Tibial artery (tissue), 4 donors: Measurements from ENCODE around the gene PRKACA.

Experiments
- DNase-seq, 2 donors: peaks; one replicate each; pipeline ENCODE4 v3.0.0-alpha.2; 2019
- H3K27ac ChIP-seq, 2 donors: fragments of 200-600 bp; sonication (generic) in 1 of 2; 1 replicate in 1 of 2; 2 replicates in 1 of 2; pipeline ENCODE4 v1.5.1; 2018 to 2019; ENCODE audit warnings: mild to moderate bottlenecking in 1 of 2
- H3K27me3 ChIP-seq, 2 donors: fragments of 200-600 bp; sonication (generic) in 1 of 2; one replicate each; pipeline versions ENCODE4 v1.5.1 to v1.6.0; 2016 to 2019
- H3K36me3 ChIP-seq, 3 donors: fragments of 200-600 bp; sonication (generic) in 2 of 3; one replicate each; pipeline ENCODE4 v1.5.1; 2016 to 2019; ENCODE audit warnings: mild to moderate bottlenecking in 2 of 3
- H3K4me1 ChIP-seq, 4 donors: fragments of 200-600 bp; sonication (generic) in 2 of 4; 1 replicate in 3 of 4; 2 replicates in 1 of 4; pipeline ENCODE4 v1.5.1; 2016 to 2019
- H3K4me3 ChIP-seq, 2 donors: fragments of 200-600 bp; sonication (generic) in 1 of 2; 1 replicate in 1 of 2; 2 replicates in 1 of 2; pipeline ENCODE4 v1.5.1; 2018 to 2019; ENCODE audit warnings: mild to moderate bottlenecking in 2 of 2
- H3K9me3 ChIP-seq, 3 donors: fragments of 200-600 bp; sonication (generic) in 1 of 3; one replicate each; pipeline ENCODE4 v1.5.1; 2016 to 2019
- CTCF ChIP-seq, 2 experiments: fragments of 200-600 bp in 1 of 2; fragments of 450-650 bp in 1 of 2; IDR thresholded peaks; one replicate each; pipeline ENCODE4 v1.5.1; 2017 to 2019; ENCODE audit warnings: antibody characterized with exemption in 2 of 2, mild to moderate bottlenecking in 1 of 2, moderate library complexity in 1 of 2
- intact Hi-C: fragments of 100-400 bp; cut with DNase I; formaldehyde crosslinking; loops from one replicate; pipeline ENCODE4 v1.15.0; 2023; ENCODE audit warnings: low total_unique reads

The PRKACA gene

GRCh38 chr19:14116918-14117578 lies 514 bp downstream of the PRKACA start:
- no peaks in the 10 kb centered on the region for H3K36me3 ChIP-seq
- no peak for TF ChIP-seq CTCF (IDR thresholded peaks at IDR 0.05)
- no peaks in the 10 kb centered on the region for H3K27me3 ChIP-seq
- peak overlapping the region; percentile 88 to 94 for H3K27ac ChIP-seq
- peaks cover 5 to 67% (median 57%) of the 10 kb centered on the region in 4 donors for H3K4me1 ChIP-seq
- DNase-seq, result peak; percentile 39 to 81
- peak overlapping the region; percentile 95 to 97 for H3K4me3 ChIP-seq
- intact Hi-C loops, result loop anchor here (5.0 kb wide), 1 partner anchor 35 kb away; no protein-coding TSS in a partner anchor
- no peaks in the 10 kb centered on the region for H3K9me3 ChIP-seq

DNA sequence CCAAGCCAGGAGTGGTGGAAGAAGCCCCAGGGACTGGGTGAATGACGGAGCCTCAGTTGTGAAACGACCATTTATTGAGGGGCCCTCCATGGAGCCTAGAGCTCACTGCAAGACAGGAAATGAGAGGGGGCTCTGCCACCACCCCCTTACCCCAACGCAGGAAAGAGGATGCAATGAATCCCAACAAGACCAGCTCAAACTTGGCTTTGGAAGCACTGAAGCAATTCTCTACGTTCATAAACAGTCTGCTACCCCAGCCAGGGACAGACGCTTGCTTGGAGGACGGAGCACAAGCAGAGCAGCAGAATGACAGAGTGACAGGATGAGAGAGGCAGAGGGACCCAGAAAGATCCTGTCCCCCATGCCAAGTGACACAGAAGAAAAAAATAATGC lies 1.0 kb downstream of the PRKACA start:
- Histone ChIP-seq H3K9me3 (no peaks in the 10 kb centered on the region), H3K36me3 (no peaks in the 10 kb centered on the region), H3K27me3 (no peaks in the 10 kb centered on the region), H3K4me3 (peak overlapping the region; percentile 95 to 97), H3K4me1 (peaks cover 5 to 72% (median 63%) of the 10 kb centered on the region in 4 donors), H3K27ac (peak overlapping the region; percentile 88 to 94)
- intact Hi-C loops, result loop anchor here (5.0 kb wide), 1 partner anchor 34 kb away; no protein-coding TSS in a partner anchor
- DNase-seq, result no peak
- no peak for TF ChIP-seq CTCF (IDR thresholded peaks at IDR 0.05)

GRCh38 chr19:14115756-14116155 lies 1.8 kb downstream of the PRKACA start:
- intact Hi-C loops, result loop anchor here (5.0 kb wide), 1 partner anchor 33 kb away; no protein-coding TSS in a partner anchor
- Histone ChIP-seq H3K27ac (peak overlapping the region; percentile 88 to 94), H3K4me3 (peak overlapping the region; percentile 95 to 97), H3K27me3 (no peaks in the 10 kb centered on the region), H3K9me3 (no peaks in the 10 kb centered on the region), H3K36me3 (no peaks in the 10 kb centered on the region), H3K4me1 (peaks cover 5 to 77% (median 67%) of the 10 kb centered on the region in 4 donors)
- DNase-seq, result no peak
- no peak for TF ChIP-seq CTCF (IDR thresholded peaks at IDR 0.05)

GRCh38 chr19:14114854-14115253 lies 2.7 kb downstream of the PRKACA start:
- Histone ChIP-seq H3K36me3 (no peaks in the 10 kb centered on the region), H3K9me3 (no peaks in the 10 kb centered on the region), H3K4me1 (peaks cover 5 to 85% (median 65%) of the 10 kb centered on the region in 4 donors), H3K4me3 (no peak overlapping the region), H3K27me3 (no peaks in the 10 kb centered on the region), H3K27ac (peak overlapping the region; percentile 85 to 94)
- DNase-seq, result peak in 1 of 2 donors; percentile 57
- peak; percentile 22 to 36 for TF ChIP-seq CTCF (IDR thresholded peaks at IDR 0.05)
- intact Hi-C loops, result loop anchor here (5.0 kb wide), 1 partner anchor 33 kb away; no protein-coding TSS in a partner anchor

- no peak for DNase-seq
- no peaks in the 10 kb centered on the region for H3K27me3 ChIP-seq
- no peaks in the 10 kb centered on the region for H3K9me3 ChIP-seq
- intact Hi-C loops, result no loop called here
- H3K36me3 ChIP-seq, result no peaks in the 10 kb centered on the region
- H3K4me3 ChIP-seq, result no peak overlapping the region
- TF ChIP-seq CTCF (IDR thresholded peaks at IDR 0.05), result no peak
- H3K4me1 ChIP-seq, result peaks cover 5 to 84% (median 61%) of the 10 kb centered on the region in 4 donors
- H3K27ac ChIP-seq, result peak overlapping the region; percentile 85 to 94
These were observed 3.1 kb downstream of the PRKACA start for GRCh38 chr19:14114439-14114838.
